NCI-H510A (cell line): Measurements from ENCODE around the gene PTRHD1.
"Not testable (repeated sequence)": the region's sequence is repeated elsewhere in the genome, so short reads cannot be mapped to it uniquely, and the experiment has no call there.

Experiments
- DNase-seq: peaks from one replicate; lab custom pipeline; 2025; lab: John Stamatoyannopoulos, UW

Gene PTRHD1

DNA sequence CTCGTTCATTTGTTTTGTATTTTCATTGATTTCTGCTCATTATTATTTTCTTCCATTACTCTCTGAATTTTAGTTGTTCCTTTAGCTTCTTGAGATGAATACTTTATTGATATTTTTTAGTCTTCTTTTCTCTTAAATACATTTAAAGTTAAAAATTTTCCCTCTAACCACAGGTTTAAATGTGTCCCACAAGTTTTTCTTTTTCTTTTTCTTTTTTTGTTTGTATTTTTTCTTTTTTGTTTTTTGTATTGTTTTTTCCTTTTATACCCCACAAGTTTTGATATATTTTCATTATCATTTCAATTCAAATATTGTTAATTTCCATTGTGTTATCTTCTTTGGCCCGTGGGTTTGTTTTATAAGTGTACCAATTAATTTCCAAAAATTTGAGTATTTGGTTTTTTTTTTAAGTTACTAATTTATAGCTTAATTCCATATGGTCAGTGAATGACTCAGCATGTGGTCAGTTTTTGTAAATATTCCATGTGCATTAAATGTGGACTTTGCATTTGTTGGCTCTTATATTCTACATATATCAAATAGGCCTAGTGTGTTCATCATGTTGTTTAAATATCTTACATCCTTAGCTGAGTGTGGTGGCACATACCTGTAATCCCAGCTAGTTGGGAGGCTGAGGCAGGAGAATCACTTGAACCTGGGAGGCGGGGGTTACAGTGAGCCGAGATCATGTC, 16.3 kb upstream of the PTRHD1 start:
- no peak for DNase-seq

- DNase-seq, result no peak
Measured at GRCh38 chr2:24806661-24807036, 13.5 kb upstream of the PTRHD1 start.

- DNase-seq, result not testable (repeated sequence)
Measured at GRCh38 chr2:24805811-24806660, 12.8 kb upstream of the PTRHD1 start.

- not testable (repeated sequence) for DNase-seq
Measured at GRCh38 chr2:24800487-24800886, 7.3 kb upstream of the PTRHD1 start.

DNA sequence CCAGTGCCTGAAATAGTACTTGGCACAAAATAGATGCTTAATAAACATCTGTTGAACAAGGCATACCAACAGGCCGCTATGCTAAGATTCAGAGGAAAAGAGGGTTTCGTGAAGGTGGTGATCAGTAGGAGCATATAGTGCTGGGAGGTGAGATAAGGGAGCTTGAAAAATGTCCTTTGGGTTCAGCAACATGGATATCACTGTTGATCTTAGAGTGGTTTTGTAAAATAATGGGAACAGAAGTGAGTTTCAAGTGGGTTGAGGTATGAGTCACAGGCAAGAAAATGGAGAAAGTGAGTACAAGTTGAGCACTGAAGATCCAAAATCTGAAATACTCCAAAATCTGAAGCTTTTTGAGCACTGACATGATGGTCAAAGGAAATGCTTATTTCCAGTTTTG, 4.5 kb upstream of the PTRHD1 start:
- no peak for DNase-seq

GRCh38 chr2:24793761-24794435, 707 bp upstream of the PTRHD1 start:
- peak; percentile 11 for DNase-seq

- no peak for DNase-seq
Measured at GRCh38 chr2:24792542-24792873, 683 bp downstream of the PTRHD1 start.

DNA sequence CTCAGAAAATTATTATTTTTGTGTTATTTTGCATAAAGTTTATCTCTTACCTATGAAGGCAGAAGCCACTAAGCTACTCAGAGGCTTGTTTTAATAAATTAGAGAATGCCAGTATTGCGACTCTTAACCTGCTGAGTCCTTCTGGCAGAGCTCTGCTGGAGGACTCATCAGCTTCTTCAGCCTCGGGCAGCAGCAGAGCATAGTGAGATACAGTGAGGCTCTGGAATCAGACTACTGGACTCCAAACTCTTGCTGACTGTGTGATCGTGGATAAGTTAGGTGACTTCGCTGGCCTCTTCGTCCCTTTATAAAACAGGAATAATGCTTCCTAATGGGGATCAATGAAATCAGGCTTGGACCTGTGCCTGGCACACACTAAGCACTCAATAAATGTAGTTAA, 1.7 kb downstream of the PTRHD1 start:
- DNase-seq, result no peak

- DNase-seq, result no peak
Measured at GRCh38 chr2:24788816-24789215, 4.4 kb downstream of the PTRHD1 start.

DNA sequence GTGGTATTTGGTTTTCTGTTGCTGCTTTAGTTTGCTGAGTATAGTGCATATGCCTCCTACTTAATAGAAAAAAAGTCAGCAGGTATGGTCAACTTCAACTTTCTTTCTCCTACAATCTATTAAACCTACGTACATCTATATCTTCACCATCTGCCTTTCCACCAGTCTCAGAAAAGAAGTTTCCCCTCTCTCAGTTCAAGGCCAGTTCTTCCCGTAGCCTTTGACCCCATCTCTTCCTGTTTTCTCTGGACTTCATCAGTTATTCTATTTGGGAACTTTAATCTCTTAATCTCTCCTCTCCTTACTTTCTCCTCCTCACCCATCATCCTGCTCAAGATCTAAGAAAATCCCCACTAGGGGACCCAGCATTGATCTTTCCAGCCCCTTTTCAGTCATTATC, 5.7 kb downstream of the PTRHD1 start:
- no peak for DNase-seq

- no peak for DNase-seq
Measured at GRCh38 chr2:24785671-24786321, 7.4 kb downstream of the PTRHD1 start.

GRCh38 chr2:24783641-24784040, 9.6 kb downstream of the PTRHD1 start:
- no peak for DNase-seq

- DNase-seq, result no peak
Measured at GRCh38 chr2:24779116-24779515, 14.1 kb downstream of the PTRHD1 start.

DNA sequence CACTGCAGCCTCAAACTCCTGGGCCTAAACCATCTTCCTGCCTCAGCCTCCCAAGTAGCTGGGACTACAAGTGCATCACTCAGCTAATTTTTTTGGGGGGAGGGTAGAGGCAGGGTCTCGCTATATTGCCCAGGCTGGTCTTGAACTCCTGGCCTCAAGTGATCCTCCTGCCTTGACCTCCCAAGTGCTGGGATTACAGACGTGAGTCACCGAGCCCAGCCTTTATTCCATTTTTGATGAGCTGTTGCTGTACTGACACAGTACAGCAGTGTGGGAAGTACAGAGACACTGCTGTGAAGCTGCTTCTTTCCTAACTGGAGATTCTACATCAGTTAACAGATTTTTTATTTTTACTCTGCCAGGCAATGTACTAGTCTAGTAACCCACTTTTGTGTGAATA, 18.8 kb downstream of the PTRHD1 start:
- DNase-seq, result no peak

DNA sequence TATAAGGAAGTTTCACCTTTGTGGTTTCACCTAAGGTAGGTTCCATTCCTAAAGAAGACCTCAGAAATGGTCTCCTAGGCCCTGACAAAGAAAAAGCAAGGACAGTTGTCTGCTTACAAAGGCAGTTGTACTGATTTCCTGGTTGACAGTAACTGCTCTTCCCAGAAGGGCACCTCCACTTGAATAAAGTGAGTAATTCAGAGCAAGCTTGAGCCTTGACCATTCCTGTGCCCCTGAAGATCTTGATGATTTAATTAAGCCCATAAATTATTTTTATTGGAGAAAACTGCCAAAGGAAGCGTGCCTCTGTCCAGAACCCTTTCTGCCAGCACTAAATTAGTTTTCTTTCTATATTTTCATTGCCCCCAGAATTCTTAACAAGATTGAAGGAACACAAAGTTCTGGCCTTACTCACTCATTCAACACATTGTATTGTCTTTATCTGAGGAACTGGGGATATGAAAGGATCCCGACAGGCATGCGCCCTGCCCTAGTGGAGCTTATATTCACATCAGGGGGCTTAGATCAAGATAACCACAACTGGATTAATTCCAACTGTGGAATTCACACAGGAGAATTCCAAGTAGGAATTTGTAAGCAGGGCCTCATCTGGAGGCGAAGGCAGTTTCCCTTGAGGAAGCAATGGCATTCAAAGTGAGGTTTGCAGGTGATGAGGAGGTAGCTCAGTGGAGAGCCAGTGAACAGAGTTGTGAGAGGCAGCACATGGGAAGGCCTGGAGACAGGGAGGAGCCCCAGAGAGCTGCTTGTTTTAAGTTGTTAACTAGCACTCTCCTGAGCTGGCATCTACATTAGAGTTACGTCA, 21.2 kb downstream of the PTRHD1 start:
- no peak for DNase-seq

- no peak for DNase-seq
Measured at GRCh38 chr2:24771061-24771460, 22.1 kb downstream of the PTRHD1 start.

DNA sequence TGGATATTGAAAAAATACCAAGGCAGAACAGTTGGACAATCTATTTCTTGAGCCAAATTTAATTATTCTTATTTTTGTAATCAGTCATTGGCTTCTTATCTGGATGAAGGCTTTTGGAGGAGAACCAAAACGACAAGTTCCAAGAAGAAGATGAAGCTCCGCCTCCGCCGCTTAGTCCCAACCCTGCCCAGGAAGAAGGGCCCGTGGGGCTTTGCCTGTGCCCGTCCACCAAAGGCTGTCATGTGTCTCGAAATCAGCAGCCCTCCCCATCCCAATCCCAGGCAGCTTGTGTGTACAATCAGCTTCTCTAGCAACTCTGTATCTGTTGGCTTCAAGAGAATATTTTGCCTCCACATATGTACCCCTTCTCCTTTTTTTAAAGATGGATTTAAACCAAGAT, 24.6 kb downstream of the PTRHD1 start:
- no peak for DNase-seq

DNA sequence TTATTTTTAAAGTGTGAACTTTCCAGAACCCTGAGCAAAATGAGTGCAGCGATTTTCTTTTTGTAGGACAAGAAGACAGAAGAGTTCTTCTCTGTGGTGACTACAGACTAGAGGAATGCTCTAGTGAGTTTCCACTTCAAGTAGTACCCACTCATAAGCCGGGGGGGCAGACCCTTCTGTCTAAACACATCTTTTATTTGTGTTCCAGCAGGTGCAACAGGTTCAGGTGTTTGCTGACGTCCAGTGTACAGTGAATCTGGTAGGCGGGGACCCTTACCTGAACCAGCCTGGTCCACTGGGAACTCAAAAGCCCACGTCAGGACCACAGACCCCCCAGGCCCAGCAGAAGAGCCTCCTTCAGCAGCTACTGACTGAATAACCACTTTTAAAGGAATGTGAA, 25.2 kb downstream of the PTRHD1 start:
- peak; percentile 50 for DNase-seq

GRCh38 chr2:24766609-24767008, 26.6 kb downstream of the PTRHD1 start:
- no peak for DNase-seq

DNA sequence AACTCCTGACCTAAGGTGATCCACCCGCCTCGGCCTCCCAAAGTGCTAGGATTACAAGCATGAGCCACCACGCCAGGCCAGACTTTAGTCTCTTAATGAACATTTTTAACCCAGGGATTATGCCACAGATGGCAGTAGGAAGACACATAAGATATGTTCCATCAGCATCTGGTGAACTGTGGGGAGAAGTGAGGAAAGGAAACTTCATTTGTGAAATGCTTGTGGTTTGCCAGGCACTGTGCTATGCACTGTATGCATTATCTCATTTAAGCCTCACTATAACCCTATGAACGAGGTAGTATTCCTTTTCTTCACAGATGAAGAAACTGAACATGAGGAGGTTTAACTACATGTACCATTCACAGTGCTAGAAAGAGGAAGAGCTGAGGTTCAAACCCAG, 29.3 kb downstream of the PTRHD1 start:
- DNase-seq, result no peak

- DNase-seq, result no peak
Measured at GRCh38 chr2:24762518-24762917, 30.7 kb downstream of the PTRHD1 start.

- no peak for DNase-seq
Measured at GRCh38 chr2:24761866-24762265, 31.3 kb downstream of the PTRHD1 start.
